Right cardiac atrium (tissue), 5 donors: ENCODE data around the gene ALDH3B2. TPM values are rescaled to one million over a fixed set of nuclear protein-coding genes. Genes with fewer than 3 reads are reported as not detected.

Experiments
- ATAC-seq, 2 donors: fragments of 200-7000 bp; cut with Tn5 transposase; one replicate each; pipeline versions ENCODE4 v1.8.0 to v1.9.1; 2020; ENCODE audit warnings: moderate library complexity in 2 of 2, mild to moderate bottlenecking in 1 of 2
- DNase-seq, 3 donors: peaks; one replicate each; pipeline ENCODE4 v3.0.0-alpha.2; 2020
- H3K27ac ChIP-seq: one replicate; pipeline ENCODE4 v1.5.1; 2013; ENCODE audit warnings: mild to moderate bottlenecking, low read length, control low read depth, moderate library complexity
- H3K27me3 ChIP-seq: one replicate; pipeline ENCODE4 v1.6.1; 2013; ENCODE audit not compliant: control insufficient read depth, insufficient read depth
- H3K4me1 ChIP-seq: one replicate; pipeline ENCODE4 v1.6.1; 2013; ENCODE audit warnings: low read length; ENCODE audit not compliant: control insufficient read depth, insufficient read depth
- H3K4me3 ChIP-seq: one replicate; pipeline ENCODE4 v1.5.1; 2013; ENCODE audit warnings: low read length, control low read depth
- H3K9me3 ChIP-seq: one replicate; pipeline ENCODE4 v1.6.1; 2013; ENCODE audit warnings: low read length; ENCODE audit not compliant: control insufficient read depth
- WGBS: extraction: QIAGEN DNeasy Blood & Tissue Kit; methylation state at CpG from one replicate; pipeline ENCODE4 v1.1.7; 2013; 5-methylcytosine and 5-hydroxymethylcytosine counted together
- intact Hi-C, 4 donors: fragments of 100-400 bp; cut with DNase I; formaldehyde crosslinking; loops; one replicate each; pipeline versions ENCODE4 v1.11.0 to v1.14.0; 2022 to 2023
- polyA plus RNA-seq: library from polyadenylated mRNA; stranded (reverse); fragments of 200-250 nt; gene quantifications from one replicate; pipeline ENCODE4 v1.2.3, GENCODE V29; 2013
- total RNA-seq, 4 donors: library from RNA; stranded (reverse); fragmentation: NEBNext Ultra II Directional; extraction: Animal tissue kit (Norgen Biotek cat#: 25700); gene quantifications; one replicate each; pipeline ENCODE4 v1.2.1, GENCODE V29; 2021
- donor health status: healthy with polysubstance abuse.
- donor health status: DM: no; HTN: yes; CAD: no.
- donor health status: DM: no; HTN: no; CAD: no.
- donor health status: DM: no; HTN: yes; CAD: no; lungs with severe emphysema.
- donor health status: DM: yes; HTN: yes; CAD: no.

Gene ALDH3B2
- total and polyA plus RNA-seq, 5 donors = not detected

- WGBS = 79% methylated on average over 26 of the region's 26 CpGs
- DNase-seq (no peak), ATAC-seq (no peak)
- no peaks in the 10 kb centered on the region for H3K9me3 ChIP-seq
- H3K27ac ChIP-seq = no peak overlapping the region
- intact Hi-C loops = no loop called here
- no peaks in the 10 kb centered on the region for H3K27me3 ChIP-seq
- no peaks in the 10 kb centered on the region for H3K4me1 ChIP-seq
- H3K4me3 ChIP-seq = no peak overlapping the region
These were observed 6.8 kb downstream of the ALDH3B2 start for GRCh38 chr11:67667490-67668191.

GRCh38 chr11:67666676-67667489 lies 7.5 kb downstream of the ALDH3B2 start:
- DNase-seq = no peak
- Histone ChIP-seq H3K4me3 (no peak overlapping the region), H3K27me3 (no peaks in the 10 kb centered on the region), H3K27ac (no peak overlapping the region), H3K4me1 (no peaks in the 10 kb centered on the region), H3K9me3 (no peaks in the 10 kb centered on the region)
- intact Hi-C loops = no loop called here
- 75% methylated on average over 20 of the region's 20 CpGs for WGBS
- ATAC-seq = no peak

- 87% methylated on average over 11 of the region's 11 CpGs for WGBS
- ATAC-seq (no peak), DNase-seq (no peak)
- Histone ChIP-seq H3K27me3 (no peaks in the 10 kb centered on the region), H3K4me1 (no peaks in the 10 kb centered on the region), H3K27ac (no peak overlapping the region), H3K9me3 (no peaks in the 10 kb centered on the region), H3K4me3 (no peak overlapping the region)
- intact Hi-C loops = no loop called here
These were observed 8.1 kb downstream of the ALDH3B2 start for GRCh38 chr11:67666303-67666645.

- DNase-seq (no peak), ATAC-seq (peak; percentile 22 to 32)
- intact Hi-C loops = no loop called here
- Histone ChIP-seq H3K27ac (no peak overlapping the region), H3K4me3 (no peak overlapping the region), H3K27me3 (no peaks in the 10 kb centered on the region), H3K4me1 (no peaks in the 10 kb centered on the region), H3K9me3 (no peaks in the 10 kb centered on the region)
- 78% methylated on average over 24 of the region's 24 CpGs for WGBS
These were observed 8.7 kb downstream of the ALDH3B2 start for GRCh38 chr11:67665541-67666302.

- no peaks in the 10 kb centered on the region for H3K9me3 ChIP-seq
- DNase-seq = no peak
- no peak for ATAC-seq
- no peak overlapping the region for H3K4me3 ChIP-seq
- no peaks in the 10 kb centered on the region for H3K27me3 ChIP-seq
- intact Hi-C loops = no loop called here
- H3K4me1 ChIP-seq = no peaks in the 10 kb centered on the region
- no peak overlapping the region for H3K27ac ChIP-seq
- WGBS = 89% methylated on average over 33 of the region's 33 CpGs
These were observed 9.5 kb downstream of the ALDH3B2 start for GRCh38 chr11:67664696-67665540.

- Histone ChIP-seq H3K4me1 (no peaks in the 10 kb centered on the region), H3K27me3 (no peaks in the 10 kb centered on the region), H3K9me3 (no peaks in the 10 kb centered on the region), H3K4me3 (no peak overlapping the region), H3K27ac (no peak overlapping the region)
- intact Hi-C loops = no loop called here
- DNase-seq (no peak), ATAC-seq (no peak)
- WGBS = 85% methylated on average over 16 of the region's 16 CpGs
These were observed 10.2 kb downstream of the ALDH3B2 start for GRCh38 chr11:67664213-67664585.

- Histone ChIP-seq H3K27me3 (no peaks in the 10 kb centered on the region), H3K4me3 (no peak overlapping the region), H3K27ac (no peak overlapping the region), H3K4me1 (no peaks in the 10 kb centered on the region), H3K9me3 (no peaks in the 10 kb centered on the region)
- intact Hi-C loops = no loop called here
- no peak for DNase-seq
- WGBS = 88% methylated on average over 22 of the region's 22 CpGs
- no peak for ATAC-seq
These were observed 10.8 kb downstream of the ALDH3B2 start for GRCh38 chr11:67663532-67664212.

GRCh38 chr11:67662835-67663531 lies 11.4 kb downstream of the ALDH3B2 start:
- H3K27ac ChIP-seq = no peak overlapping the region
- no peaks in the 10 kb centered on the region for H3K9me3 ChIP-seq
- ATAC-seq (no peak), DNase-seq (no peak)
- no peaks in the 10 kb centered on the region for H3K27me3 ChIP-seq
- intact Hi-C loops = no loop called here
- H3K4me1 ChIP-seq = no peaks in the 10 kb centered on the region
- WGBS = 80% methylated on average over 19 of the region's 19 CpGs
- H3K4me3 ChIP-seq = no peak overlapping the region

GRCh38 chr11:67662142-67662834 lies 12.1 kb downstream of the ALDH3B2 start:
- Histone ChIP-seq H3K27ac (no peak overlapping the region), H3K9me3 (no peaks in the 10 kb centered on the region), H3K4me1 (no peaks in the 10 kb centered on the region), H3K4me3 (no peak overlapping the region), H3K27me3 (no peaks in the 10 kb centered on the region)
- WGBS = 85% methylated on average over 12 of the region's 12 CpGs
- DNase-seq (no peak), ATAC-seq (no peak)
- intact Hi-C loops = no loop called here
